GM13977 (cell line): ENCODE data around the gene PDSS1.

Experiments used
- DNase-seq: peaks from one replicate; pipeline ENCODE4 v3.0.0; 2012; ENCODE audit warnings: low spot score
- in situ Hi-C: fragments of 300-500 bp; cut with MboI; formaldehyde crosslinking; loops from one replicate; pipeline ENCODE4 v1.12.0; 2022; ENCODE audit warnings: low sequenced_read_pairs, low pct_unique_long_range_greater_than_20kb, mixed read lengths, inconsistent platforms; ENCODE audit not compliant: unreplicated experiment
- TF ChIP-seq, protein P1 (sequence below): IDR thresholded peaks from 2 replicates; pipeline ENCODE4 v1.5.1; 2012; ENCODE audit warnings: mild to moderate bottlenecking, control low read depth; ENCODE audit not compliant: insufficient read depth; ENCODE audit errors: extremely low read depth, missing control alignments

Gene PDSS1

DNA sequence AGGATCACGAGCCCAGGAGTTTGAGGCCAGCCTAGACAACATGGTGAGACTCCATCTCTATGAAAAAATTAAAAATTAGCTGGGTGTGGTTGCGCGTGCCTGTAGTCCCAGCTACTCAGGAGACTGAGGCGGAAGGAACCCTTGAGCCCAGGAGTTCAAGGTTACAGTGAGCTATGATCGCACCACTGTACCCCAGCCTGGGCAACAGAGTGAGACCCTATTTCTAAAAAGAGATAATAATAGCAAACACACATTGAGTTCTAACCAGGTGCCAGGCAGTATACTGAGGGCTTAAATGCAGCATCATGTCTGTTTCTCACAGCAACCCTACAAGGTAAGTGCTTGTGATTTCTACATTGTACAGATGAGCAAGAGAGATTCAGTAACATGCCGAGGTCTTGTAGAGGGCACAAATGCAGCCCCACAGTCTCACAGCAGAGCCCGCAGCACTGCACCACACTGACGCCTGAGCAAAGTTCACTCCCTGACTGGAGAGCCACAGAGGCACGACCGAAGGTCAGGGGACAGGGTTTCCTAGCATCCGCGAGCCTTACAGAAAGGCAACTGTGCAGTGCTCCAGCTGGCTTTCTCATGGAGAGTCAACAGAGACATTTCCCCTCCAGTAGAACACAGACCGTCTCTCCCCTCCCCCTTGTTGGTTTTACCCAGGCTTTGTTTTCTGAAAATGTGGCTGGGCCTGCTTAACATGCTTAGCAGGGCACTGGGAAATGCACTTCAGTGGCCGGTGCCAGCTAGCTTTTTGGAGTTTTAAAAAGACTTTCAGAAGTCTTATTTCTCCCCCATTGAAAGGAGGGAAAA lies 36.5 kb downstream of the PDSS1 start:
- in situ Hi-C loops: loop anchor here (5.0 kb wide), 1 partner anchor 128 kb away; the partner anchor contains the start of gene ABI1
- DNase-seq: no peak
- TF ChIP-seq, protein P1, sequence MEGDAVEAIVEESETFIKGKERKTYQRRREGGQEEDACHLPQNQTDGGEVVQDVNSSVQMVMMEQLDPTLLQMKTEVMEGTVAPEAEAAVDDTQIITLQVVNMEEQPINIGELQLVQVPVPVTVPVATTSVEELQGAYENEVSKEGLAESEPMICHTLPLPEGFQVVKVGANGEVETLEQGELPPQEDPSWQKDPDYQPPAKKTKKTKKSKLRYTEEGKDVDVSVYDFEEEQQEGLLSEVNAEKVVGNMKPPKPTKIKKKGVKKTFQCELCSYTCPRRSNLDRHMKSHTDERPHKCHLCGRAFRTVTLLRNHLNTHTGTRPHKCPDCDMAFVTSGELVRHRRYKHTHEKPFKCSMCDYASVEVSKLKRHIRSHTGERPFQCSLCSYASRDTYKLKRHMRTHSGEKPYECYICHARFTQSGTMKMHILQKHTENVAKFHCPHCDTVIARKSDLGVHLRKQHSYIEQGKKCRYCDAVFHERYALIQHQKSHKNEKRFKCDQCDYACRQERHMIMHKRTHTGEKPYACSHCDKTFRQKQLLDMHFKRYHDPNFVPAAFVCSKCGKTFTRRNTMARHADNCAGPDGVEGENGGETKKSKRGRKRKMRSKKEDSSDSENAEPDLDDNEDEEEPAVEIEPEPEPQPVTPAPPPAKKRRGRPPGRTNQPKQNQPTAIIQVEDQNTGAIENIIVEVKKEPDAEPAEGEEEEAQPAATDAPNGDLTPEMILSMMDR: no peak

DNA sequence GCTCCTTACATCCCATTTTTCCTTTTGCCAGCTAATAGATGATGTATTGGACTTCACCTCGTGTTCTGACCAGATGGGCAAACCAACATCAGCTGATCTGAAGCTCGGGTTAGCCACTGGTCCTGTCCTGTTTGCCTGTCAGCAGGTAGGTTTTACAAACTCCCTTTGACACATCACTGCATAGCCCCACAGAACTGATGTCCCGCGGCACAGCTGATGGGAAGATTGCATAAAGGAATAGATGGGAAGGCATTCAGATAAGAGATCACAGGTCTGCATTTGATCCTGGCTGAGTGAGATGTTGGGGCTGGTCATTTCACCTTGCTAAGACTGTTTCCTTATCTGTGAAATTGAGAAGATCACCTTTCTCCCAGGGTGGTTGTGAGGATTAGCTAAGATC lies 37.9 kb downstream of the PDSS1 start:
- TF ChIP-seq, protein P1: no peak
- DNase-seq: no peak
- in situ Hi-C loops: no loop called here

DNA sequence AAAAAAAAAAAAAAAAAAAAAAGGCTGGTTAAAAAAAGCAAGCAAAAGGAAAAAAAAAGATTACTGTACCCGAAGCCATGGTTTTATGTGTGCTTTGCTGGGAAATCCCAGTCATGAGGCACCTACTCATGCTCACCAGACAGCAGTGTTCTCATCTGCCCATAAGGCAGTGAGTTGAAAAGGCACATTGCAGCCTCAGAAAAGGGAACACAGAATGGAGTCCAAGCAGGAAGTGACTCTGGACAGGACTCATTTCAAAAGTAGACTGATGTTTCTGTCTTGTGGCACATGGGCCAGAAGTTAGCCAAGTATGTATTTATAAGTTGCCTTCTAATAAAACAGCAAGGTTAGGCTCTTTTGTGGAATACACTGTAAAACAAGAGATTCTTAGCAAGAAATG lies 40.2 kb downstream of the PDSS1 start:
- in situ Hi-C loops: no loop called here
- TF ChIP-seq, protein P1: no peak
- peak; percentile 78 for DNase-seq

DNA sequence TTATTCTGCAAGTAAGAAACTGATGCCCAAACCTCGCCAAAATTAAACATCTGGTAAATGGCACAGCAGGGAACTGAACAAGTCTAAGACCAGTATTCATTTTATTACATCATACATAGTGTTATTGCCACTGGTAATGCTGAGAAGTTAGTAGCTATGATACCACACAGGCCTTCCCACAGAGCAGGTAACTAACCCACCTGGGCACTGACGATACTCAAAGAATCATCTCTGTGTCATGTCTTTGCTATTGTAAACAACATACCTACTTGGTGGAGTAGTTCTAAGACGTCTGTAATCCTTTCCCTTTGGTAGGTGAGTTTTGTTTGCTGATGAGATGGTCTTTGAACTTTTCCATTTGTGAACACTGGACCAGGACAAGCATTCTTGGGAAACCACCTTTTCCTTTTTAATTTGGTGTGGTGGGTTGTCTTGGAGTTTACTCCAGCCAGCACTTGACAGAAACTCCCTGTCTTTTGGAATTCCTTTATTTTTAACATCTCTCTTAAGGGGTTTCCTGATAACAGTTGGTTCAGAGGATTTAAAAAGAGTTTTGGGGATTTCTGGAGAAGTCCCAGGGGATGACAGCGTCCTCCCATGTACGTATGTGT lies 40.9 kb downstream of the PDSS1 start:
- TF ChIP-seq, protein P1: no peak
- DNase-seq: no peak
- in situ Hi-C loops: no loop called here

DNA sequence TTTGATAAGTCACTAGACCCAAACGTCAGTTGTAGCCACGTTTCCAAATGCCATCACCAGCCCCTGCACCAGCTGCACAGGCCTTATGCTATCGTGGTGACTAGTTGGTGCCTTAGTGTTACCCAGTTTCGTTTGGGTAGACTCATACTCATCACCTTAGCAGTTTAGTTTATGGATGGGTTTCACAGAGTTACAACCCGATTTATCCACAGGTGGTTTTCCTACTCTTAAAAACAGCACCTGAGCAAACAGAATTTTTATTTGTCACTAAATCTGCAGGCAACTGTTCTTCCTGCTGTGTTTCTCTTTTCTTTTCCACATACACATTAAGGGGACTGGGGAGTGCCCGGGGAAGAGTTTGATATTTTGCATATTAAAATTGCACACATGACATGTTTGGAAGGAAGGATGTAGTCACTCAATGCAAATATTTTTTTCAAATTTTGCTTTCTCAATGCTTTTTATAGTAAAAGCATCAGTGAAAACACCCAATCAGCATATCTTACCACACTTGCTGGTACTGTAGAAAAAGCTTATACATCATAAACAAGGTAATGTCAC lies 41.6 kb downstream of the PDSS1 start:
- in situ Hi-C loops: no loop called here
- TF ChIP-seq, protein P1: no peak
- DNase-seq: no peak

DNA sequence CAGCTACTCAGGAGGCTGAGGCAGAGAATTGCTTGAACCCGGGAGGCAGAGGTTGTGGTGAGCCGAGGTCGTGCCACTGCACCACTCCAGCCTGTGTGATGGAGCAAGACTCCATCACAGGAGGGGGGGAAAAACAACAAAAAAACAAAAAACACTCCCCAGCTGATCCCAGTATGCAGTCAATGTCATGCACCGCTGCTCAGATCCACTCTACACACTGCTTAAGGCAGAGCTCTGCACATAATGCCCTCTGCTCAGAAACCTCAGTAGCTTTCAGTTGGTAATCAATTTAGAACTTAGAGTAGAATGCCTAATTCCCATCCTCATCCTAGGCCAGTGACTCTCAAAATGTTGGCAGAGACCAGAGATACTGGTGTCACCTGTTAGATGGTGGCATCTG lies 43.9 kb downstream of the PDSS1 start:
- TF ChIP-seq, protein P1: no peak
- in situ Hi-C loops: no loop called here
- DNase-seq: no peak
